HL-60 (cell line): ENCODE measurements around the gene PYM1.

ENCODE experiments used
- CTCF ChIP-seq: IDR thresholded peaks from one replicate; pipeline ENCODE4 v1.5.1; 2011; ENCODE audit warnings: low read length, control low read depth, inconsistent platforms; ENCODE audit not compliant: insufficient read depth
- GABPA ChIP-seq: IDR thresholded peaks from 2 replicates; pipeline ENCODE4 v1.6.1; 2012; ENCODE audit warnings: low read depth
- POLR2AphosphoS5 ChIP-seq: IDR thresholded peaks from 2 replicates; pipeline ENCODE4 v1.6.1; 2012; ENCODE audit warnings: low read depth
- REST ChIP-seq: IDR thresholded peaks from 2 replicates; pipeline ENCODE4 v1.6.1; 2012; ENCODE audit warnings: low read depth; ENCODE audit not compliant: insufficient replicate concordance

- no peak for TF ChIP-seq CTCF
- TF ChIP-seq POLR2AphosphoS5: no peak
- no peak for TF ChIP-seq GABPA
- no peak for TF ChIP-seq REST
Observed at GRCh38 chr12:55969356-55969755, 41.7 kb upstream of the PYM1 start.
